RWPE1 (cell line): ENCODE measurements around the gene ACACB.

Source experiments
- CTCF ChIA-PET: fragments of 350-600 bp; sonication (Branson Sonifier 250); formaldehyde crosslinking; extraction: SDS; loops from one replicate; lab custom pipeline; 2021; lab: Yijun Ruan, JAX
- POLR2A ChIA-PET: fragments of 400-600 bp; formaldehyde crosslinking; extraction: SDS; loops from one replicate; lab custom pipeline; 2020; ENCODE audit warnings: antibody characterized with exemption; ENCODE audit not compliant: low non-redundant PET; lab: Yijun Ruan, JAX
- DNase-seq: peaks from one replicate; pipeline ENCODE4 v3.0.0; 2012; ENCODE audit warnings: low spot score
- H3K27ac ChIP-seq: fragments of 450-650 bp; 2 replicates; pipeline ENCODE4 v1.5.1; 2017
- TF ChIP-seq, protein P1 (sequence below): fragments of 450-650 bp; conservative IDR thresholded peaks from 2 replicates; pipeline ENCODE4 v1.5.1; 2017; ENCODE audit warnings: low read depth, mild to moderate bottlenecking

The ACACB gene

DNA sequence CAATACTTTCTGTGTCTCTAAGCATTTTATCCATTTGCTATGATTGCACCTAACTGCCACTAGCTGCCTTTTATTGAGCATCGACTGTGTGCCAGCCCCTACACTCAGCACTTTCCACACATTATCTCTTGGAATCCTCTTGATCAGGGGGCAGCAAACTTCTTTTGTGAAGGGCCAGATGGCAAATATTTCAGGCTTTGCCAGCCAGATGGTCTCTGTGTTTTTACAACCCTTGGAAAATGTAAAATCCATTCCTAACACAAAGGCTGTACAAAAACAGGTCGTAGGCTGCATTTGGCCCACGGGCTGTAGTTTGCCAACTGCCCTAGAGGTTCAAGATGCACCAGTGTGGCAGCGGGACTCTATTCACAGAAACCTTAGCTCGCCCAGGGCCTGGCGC is 173.2 kb downstream of the ACACB start:
- no peak overlapping the region for H3K27ac ChIP-seq
- ChIA-PET CTCF (interaction anchor here (0.5 kb wide), 1 partner anchor 55 kb away, joined by 3 read pairs; no protein-coding TSS in a partner anchor), POLR2A (no interaction called here)
- DNase-seq, result no peak
- TF ChIP-seq, protein P1, sequence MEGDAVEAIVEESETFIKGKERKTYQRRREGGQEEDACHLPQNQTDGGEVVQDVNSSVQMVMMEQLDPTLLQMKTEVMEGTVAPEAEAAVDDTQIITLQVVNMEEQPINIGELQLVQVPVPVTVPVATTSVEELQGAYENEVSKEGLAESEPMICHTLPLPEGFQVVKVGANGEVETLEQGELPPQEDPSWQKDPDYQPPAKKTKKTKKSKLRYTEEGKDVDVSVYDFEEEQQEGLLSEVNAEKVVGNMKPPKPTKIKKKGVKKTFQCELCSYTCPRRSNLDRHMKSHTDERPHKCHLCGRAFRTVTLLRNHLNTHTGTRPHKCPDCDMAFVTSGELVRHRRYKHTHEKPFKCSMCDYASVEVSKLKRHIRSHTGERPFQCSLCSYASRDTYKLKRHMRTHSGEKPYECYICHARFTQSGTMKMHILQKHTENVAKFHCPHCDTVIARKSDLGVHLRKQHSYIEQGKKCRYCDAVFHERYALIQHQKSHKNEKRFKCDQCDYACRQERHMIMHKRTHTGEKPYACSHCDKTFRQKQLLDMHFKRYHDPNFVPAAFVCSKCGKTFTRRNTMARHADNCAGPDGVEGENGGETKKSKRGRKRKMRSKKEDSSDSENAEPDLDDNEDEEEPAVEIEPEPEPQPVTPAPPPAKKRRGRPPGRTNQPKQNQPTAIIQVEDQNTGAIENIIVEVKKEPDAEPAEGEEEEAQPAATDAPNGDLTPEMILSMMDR, result no peak

DNA sequence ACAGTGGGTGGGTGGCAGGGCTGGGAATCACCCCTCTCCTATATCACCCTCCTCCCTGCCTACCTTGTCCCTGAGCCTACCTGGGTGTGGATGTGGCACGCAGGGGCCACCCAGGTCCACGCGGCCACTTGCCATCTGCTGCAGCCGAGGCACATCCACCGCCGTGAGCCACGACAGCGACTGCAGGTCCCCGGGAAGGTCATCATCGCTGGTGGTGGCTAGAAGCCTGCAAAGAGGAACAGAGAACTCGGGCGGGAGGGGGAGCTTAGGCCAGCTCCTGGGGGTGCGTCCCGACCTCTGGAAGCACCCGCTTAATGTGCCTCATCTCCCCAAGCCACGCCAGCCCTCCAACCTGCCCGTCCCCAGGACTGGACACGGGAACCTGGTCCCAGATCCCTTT is 173.7 kb downstream of the ACACB start:
- H3K27ac ChIP-seq, result no peak overlapping the region
- ChIA-PET POLR2A (no interaction called here), CTCF (no interaction called here)
- no peak for DNase-seq
- TF ChIP-seq, protein P1, result no peak

DNA sequence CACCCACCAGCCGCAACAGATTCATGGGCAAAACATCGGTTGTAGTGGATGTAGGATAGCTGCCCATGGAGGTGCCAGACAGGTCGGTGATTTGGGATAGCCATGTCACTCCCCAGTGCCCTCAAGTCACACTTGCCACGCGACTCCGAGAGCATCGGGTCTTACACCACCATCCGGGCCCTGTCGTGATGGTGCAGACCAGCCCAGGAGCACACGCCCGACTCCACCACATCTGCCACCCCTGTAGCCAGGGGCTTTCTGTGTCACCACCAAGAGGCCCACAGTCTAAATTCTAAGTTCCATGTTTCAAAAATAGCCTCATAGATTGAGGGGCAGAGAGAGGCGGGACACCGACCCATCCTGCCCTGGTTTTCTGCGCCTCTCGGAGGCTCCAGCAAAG is 174.7 kb downstream of the ACACB start:
- ChIA-PET POLR2A (no interaction called here), CTCF (no interaction called here)
- TF ChIP-seq, protein P1, result no peak
- H3K27ac ChIP-seq, result no peak overlapping the region
- DNase-seq, result no peak

DNA sequence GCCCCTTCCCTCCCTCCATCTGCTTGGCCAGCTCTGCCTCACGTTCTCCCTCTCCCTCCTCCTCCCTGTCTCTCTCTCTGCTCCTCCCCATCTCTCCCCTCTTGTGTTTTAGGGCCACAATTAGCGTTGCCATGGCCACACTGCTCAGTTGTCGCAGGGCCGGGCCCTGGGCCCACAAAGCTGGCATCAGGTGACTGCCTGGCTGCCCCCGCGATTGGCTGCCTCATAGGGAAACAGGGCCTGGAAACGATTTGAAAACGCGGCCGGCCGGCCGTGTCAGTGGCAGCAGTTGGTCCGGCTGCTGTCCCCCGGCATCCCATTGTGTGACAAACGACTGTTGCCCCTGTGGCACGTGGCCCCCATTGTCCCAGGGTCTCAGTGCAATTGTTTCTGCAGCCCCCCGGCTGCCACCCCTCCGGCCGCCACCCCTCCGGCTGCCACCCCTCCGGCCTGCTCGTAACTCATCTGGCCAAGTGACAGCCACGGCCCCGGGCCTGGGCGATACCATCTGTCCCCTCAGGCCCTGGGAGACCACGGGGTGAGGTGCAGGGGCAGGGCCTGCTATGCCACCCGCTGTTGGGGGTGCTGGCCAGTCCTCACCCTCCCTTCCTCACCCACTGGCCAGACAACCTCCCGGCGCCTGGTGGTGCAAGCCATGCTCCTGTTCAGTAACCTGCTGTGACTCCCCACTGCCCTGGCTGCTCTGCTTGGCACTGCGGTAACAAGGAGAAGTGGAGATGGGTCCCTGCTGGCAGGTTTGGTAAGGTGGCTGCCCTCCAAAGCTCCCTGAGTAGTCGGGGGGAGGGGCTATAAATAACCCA is 175.3 kb downstream of the ACACB start:
- no peak overlapping the region for H3K27ac ChIP-seq
- TF ChIP-seq, protein P1, result no peak
- ChIA-PET POLR2A (no interaction called here), CTCF (no interaction called here)
- DNase-seq, result no peak

DNA sequence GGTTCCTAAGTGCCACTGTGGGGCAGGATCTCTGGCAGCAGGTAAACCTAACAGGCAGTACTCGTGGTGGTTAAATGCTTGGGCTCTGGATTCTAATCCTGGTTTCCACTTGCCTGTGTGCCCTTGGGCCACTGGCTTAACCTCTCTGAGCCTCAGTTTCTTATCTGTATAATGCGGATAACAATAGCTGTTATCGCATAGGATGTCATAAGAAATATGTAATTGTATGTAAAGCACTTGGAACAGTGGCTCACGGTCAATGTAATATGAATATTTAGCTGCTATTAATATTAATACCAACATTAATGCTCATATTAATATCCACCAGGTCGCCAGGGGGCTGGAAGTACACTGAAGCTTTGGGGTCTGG is 175.9 kb downstream of the ACACB start:
- no peak overlapping the region for H3K27ac ChIP-seq
- ChIA-PET POLR2A (no interaction called here), CTCF (no interaction called here)
- TF ChIP-seq, protein P1, result no peak
- DNase-seq, result no peak

DNA sequence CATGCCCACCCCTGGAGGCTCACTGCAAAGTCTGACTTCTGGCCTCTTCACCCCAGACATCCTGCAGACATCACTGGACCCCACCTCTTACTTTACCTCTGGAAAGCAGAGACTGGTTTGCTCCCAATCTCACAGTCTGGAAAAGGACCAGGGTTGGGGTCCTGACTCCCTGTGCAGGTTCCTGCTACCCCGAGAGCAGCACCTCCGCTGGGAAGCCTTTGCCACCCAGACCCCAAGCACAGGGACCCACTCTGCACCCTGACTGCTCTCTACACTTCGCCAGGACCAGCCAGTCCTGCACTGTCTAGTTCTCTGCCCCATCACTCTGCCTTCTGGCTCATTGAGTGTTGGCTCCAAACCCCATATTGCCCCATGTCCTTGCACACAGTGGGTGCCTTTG is 176.7 kb downstream of the ACACB start:
- no peak for DNase-seq
- ChIA-PET POLR2A (no interaction called here), CTCF (no interaction called here)
- H3K27ac ChIP-seq, result no peak overlapping the region
- TF ChIP-seq, protein P1, result no peak
